GM19455 (cell line): ENCODE measurements around the gene FAF1.
"Not testable (repeated sequence)": the region's sequence is repeated elsewhere in the genome, so short reads cannot be mapped to it uniquely, and the experiment has no call there.

Experiments
- ATAC-seq: cut with Tn5 transposase; IDR thresholded peaks from one replicate; pipeline ENCODE4 v1.9.1; 2021; ENCODE audit not compliant: unreplicated experiment

The FAF1 gene

DNA sequence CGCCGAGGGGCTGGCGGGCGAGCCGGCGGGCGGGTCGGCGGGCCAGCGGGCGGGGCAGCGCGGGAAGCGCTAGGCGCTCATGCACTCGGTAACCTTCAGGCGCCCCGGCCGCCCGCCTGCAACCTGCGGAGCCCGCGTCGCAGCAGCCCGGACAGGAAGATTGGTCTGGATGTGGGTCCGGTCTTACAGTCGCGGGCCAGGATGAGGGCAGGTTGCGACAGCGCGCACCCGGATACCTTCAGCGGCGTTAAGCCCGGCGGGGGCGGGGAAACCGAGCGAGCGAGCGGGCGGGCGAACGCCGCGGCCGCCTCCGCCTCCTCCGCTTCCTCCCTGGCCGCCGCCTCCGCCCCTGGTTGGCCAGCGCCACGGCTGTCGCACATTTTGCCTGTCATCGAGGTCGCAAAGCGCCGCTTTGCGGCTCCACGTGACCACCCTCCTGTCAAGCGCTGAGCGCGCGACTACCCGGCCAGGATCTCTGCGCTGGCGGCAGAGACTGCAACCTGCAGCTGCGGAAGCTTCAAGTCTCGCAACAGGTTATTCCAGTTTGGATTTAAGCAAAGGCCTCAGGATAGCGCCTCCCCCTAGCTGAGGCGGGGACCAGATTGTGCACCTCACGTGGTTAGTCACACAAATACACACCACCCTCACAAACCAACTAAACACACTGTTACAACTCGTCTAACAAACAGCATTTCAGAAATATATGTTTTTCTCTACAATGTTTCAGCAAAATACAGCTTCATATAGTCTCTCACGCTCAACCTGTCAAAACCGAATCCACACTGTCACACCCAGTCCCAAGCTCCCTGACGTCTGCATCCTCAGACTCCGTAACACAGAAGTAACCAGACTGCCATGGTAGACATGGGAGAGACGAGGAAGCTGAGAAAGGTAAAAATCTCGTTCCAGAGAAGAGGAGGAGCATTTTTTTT, at the start of gene FAF1:
Gene FAF1, minus strand, starts transcription at position 355 of the 932 bp plus-strand sequence. CDS start 456 bp downstream, outside the sequence.
- ATAC-seq = peak; percentile 89

DNA sequence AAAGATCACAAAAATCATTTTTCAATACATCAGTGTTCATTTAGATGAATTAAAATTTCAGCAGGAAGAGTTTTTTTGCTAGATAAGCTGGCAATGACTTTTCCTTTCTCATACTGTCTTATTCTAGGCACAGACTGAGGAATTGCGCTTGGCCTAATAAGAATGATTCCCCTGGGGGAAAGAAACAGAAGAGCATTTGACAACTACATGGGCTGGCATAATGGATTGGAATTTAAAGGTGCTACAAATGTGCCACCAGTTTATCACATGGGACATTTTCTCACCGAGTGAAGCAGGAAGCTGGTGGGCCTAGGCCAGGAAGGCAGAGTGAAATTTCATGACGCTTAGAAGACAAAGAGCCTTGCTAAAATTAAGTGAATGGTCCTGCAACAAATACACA, 49.3 kb upstream of the FAF1 start:
- no peak for ATAC-seq

GRCh38 chr1:51005549-51005948, 45.5 kb upstream of the FAF1 start:
- not testable (repeated sequence) for ATAC-seq

DNA sequence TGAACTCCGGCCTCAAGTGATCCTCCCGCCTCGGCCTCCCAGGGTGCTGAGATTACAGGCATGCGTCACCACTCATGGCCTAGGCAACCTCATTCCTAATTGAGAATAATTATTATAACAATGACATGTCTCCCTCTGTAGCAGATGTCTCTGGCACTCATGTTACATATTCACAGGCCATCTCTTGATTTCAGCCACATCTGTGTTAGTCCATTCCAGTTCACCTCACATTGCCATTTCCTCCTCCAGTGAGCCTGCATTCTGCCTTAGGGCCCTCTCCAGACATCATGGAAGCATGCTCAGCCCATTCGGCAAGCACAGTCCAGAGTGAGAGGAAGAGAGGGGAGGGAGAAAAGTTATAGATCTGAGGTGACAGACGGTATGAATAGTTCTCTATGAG, 42.4 kb upstream of the FAF1 start:
- ATAC-seq = no peak

DNA sequence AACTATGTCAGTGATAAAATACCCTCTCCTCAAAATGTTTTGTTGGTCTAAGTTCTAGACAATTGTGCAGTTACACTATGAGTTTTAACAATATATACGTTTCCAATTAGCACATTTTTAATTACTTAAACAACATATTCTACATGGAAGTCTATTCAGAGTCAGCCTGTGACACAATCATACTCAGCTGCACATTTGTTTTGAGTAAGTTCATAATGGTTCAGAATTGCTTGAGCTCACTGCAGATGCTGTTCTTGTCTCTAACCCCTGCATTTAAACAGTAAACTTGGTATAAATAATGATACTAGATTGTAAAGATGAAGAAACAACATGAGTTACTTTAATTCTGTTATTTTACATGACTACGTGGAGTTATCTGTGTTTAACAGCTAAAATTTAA, 40.6 kb upstream of the FAF1 start:
- ATAC-seq = no peak

DNA sequence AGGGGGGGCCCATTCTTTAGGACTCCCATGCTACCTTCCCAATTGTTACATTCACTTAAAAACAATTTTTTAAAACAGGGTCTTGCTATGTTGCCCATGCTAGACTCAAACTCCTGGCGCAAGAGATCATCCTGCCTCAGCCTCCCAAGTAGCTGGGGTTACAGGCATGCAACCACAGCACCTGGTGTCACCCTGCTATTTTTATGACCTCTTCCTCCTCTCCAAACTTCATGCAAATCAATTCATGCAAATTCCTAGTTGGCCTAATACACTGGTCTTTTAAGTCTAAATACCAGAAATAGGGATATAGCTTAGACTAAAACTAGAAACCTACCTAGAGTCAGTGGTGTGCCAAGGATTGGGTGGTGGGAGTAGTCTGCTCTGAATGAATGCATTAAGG, 40.1 kb upstream of the FAF1 start:
- ATAC-seq = peak; percentile 79

GRCh38 chr1:50999375-50999774, 39.3 kb upstream of the FAF1 start:
- not testable (repeated sequence) for ATAC-seq

GRCh38 chr1:50996083-50996482, 36.0 kb upstream of the FAF1 start:
- ATAC-seq = no peak

GRCh38 chr1:50995651-50996050, 35.6 kb upstream of the FAF1 start:
- no peak for ATAC-seq

DNA sequence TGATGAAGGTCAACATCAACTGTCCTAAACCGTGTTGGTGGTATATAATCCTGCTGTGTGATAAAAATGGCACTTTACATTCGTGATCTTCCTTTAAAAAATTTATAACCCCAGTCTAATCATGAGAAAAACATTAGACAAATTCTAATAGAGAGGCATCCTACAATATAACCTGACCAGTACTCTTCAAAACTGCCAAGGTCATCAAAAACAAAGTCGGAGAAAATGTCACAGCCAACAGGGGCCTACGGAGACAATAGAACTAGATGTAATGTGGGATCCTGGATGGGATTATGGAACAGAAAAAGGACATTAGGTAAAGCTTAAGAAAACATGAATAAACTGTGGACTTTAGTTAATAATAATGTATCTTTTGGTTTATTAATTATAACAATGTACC, 34.9 kb upstream of the FAF1 start:
- ATAC-seq = no peak

DNA sequence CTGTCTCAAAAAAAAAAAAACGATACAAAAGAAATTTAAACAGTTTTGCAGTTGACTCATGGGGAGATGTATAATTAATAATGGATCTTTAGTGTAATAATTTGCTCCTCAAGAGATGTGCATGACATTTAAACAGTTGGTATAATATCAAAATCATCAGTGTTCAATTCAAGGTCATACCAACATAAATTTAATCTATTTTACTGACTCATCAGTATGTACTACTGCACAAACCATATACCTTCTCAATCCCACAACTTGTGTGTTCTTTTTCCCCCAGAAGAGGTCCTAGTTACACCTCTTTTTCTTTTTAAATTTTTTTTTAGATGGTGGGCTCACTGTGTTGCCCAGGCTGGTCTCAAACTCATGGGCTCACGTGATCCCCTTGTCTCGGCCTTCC, 33.6 kb upstream of the FAF1 start:
- ATAC-seq = no peak

GRCh38 chr1:50992532-50993318, 32.7 kb upstream of the FAF1 start:
- ATAC-seq = no peak

DNA sequence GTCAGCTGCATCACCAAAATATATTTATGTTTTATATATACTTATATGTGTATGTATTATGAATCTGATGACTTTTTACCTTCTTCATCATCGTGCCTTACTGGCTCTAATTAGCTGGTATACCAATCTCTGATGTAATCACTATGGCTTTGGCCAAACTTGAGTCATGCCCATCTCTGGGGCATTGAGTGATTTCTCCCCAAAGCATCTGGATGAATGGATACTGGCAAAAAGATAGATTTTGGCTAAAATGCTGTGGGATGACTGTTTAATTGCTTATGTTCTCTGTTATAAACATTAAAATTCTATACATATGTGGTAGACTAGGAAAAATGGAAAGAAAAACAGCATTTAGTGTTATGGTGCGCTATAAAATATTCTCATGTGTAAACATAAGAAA, 29.6 kb upstream of the FAF1 start:
- no peak for ATAC-seq

GRCh38 chr1:50986653-50987052, 26.6 kb upstream of the FAF1 start:
- no peak for ATAC-seq

- no peak for ATAC-seq
These were observed 25.0 kb upstream of the FAF1 start for GRCh38 chr1:50985094-50985493.

GRCh38 chr1:50983219-50983802, 23.2 kb upstream of the FAF1 start:
- no peak for ATAC-seq

DNA sequence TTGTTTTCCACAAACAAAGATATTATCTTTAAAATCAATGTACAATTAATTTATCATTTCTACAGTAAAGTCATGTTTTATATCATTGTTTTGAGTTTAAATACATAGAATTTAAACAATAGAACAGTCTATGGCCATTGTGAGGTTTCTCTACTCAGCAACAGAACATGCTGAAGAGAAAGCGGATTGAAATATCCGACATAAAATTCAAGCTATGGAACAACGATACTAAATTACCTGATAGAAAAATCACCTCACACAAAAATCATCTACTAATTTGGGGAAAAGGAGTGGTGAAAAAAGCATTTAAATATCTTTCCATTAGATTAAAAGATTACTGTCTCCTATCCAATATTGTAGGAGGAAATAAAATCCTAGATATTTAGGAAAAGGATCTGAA, 22.5 kb upstream of the FAF1 start:
- ATAC-seq = no peak

GRCh38 chr1:50981741-50982140, 21.7 kb upstream of the FAF1 start:
- ATAC-seq = no peak

- ATAC-seq = no peak
These were observed 20.4 kb upstream of the FAF1 start for GRCh38 chr1:50980505-50980904.

DNA sequence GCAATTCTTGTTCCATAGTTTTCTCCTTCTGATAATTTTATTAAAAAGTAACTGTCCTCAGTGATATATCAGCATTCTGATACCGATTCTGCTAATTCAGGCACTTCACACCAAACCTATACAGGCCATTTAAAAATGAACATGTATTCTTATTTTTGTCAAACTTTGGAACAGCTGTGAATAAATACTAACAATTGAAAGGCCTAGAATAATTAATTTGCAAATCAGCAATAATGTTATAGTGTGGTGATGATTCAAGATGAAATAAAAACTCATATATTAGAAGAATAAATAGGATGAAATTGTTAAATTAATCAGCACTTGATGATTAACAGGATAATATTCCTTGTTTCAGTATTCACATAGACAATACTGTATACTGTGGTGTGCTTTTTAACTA, 19.9 kb upstream of the FAF1 start:
- ATAC-seq = no peak

DNA sequence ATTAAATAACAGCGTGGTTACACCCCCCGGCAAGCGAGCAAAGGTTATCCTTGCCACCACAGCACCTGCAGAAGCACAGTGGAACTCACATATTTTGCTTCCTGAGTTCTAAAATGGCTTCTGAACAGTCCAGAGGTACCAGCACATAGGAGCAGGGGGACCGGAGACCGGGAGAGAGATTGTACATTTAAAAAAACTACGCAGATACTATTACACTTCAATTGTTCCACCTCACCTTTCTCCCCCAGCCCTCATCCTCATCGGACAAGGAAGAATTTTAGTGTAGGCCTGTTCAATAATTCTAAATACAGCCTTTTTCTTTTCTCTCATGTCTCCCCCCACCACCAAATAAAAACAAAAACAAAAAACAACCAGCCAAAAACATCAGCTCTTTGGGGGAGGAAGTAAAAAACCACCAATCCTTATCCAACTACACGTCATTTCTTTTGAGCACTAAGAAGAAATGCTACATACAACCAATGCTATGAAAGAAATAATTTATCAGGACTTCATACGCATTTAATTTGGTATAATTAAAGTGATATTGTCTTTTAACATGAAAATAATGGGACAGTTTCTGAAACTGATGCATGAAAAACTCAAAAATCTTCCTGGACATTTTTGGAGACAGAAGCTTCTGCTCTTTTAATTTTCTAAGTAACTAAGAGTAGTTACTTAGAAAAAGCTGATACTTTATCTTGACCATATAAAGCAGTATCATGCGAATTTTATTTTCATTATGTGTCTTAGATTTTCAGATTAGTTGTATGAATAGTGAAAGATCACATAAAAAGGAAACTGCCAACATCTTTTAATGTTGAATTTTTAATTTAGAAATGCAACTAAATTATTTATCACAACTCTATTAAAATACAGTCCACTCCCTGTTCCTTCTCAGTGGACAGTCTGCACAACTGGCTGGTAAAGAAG, 19.1 kb upstream of the FAF1 start:
- ATAC-seq = no peak
